OCI-LY1 (cell line): Measurements from ENCODE around the gene PPP1R12A.

ENCODE experiments used
- H2AFZ ChIP-seq: fragments of 200-600 bp; sonication (generic), shearing (Covaris generic); 2 replicates; pipeline ENCODE4 v1.6.0; 2014; ENCODE audit warnings: antibody characterized with exemption, mild to moderate bottlenecking, low read length
- H3F3A ChIP-seq: fragments of 200-600 bp; sonication (generic), shearing (Covaris generic); 2 replicates; pipeline ENCODE4 v1.6.0; 2014; ENCODE audit warnings: mild to moderate bottlenecking, antibody characterized with exemption, low read length, moderate library complexity; ENCODE audit not compliant: insufficient read depth
- H3K27ac ChIP-seq: fragments of 200-600 bp; sonication (generic); 2 replicates; pipeline ENCODE4 v1.5.1; 2014; ENCODE audit warnings: low read length, mixed run types, mild to moderate bottlenecking, low read depth; ENCODE audit not compliant: poor library complexity, severe bottlenecking
- H3K27me3 ChIP-seq: fragments of 200-600 bp; sonication (generic); 2 replicates; pipeline ENCODE4 v1.6.0; 2014; ENCODE audit warnings: antibody characterized with exemption, mild to moderate bottlenecking, low read length, moderate library complexity; ENCODE audit not compliant: insufficient read depth
- H3K36me3 ChIP-seq: fragments of 200-600 bp; sonication (generic); 2 replicates; pipeline ENCODE4 v1.6.1; 2014; ENCODE audit warnings: mild to moderate bottlenecking, antibody characterized with exemption, low read length, moderate library complexity, mixed read lengths; ENCODE audit not compliant: insufficient read depth
- H3K4me1 ChIP-seq: fragments of 200-600 bp; sonication (generic); 2 replicates; pipeline ENCODE4 v1.5.1; 2014; ENCODE audit warnings: mild to moderate bottlenecking, low read length, moderate library complexity; ENCODE audit not compliant: insufficient read depth, severe bottlenecking
- H3K4me2 ChIP-seq: fragments of 200-600 bp; sonication (generic), shearing (Covaris generic); 2 replicates; pipeline ENCODE4 v1.6.1; 2014; ENCODE audit warnings: low read length
- H3K4me3 ChIP-seq: fragments of 200-600 bp; sonication (generic); 2 replicates; pipeline ENCODE4 v1.5.1; 2014; ENCODE audit warnings: low read length, low read depth, mild to moderate bottlenecking, mixed read lengths; ENCODE audit not compliant: poor library complexity, severe bottlenecking
- H3K79me2 ChIP-seq: fragments of 200-600 bp; shearing (Covaris generic); 2 replicates; pipeline ENCODE4 v1.6.1; 2016; ENCODE audit warnings: mixed run types, low read length, mixed read lengths; ENCODE audit not compliant: insufficient read depth
- H3K9ac ChIP-seq: fragments of 200-600 bp; sonication (generic), shearing (Covaris generic); 2 replicates; pipeline ENCODE4 v1.6.1; 2014; ENCODE audit warnings: mild to moderate bottlenecking, low read length, mixed read lengths
- H3K9me2 ChIP-seq: fragments of 200-600 bp; sonication (generic), shearing (Covaris generic); 2 replicates; pipeline ENCODE4 v1.6.1; 2014; ENCODE audit warnings: low read depth, mild to moderate bottlenecking, low read length, mixed read lengths
- H3K9me3 ChIP-seq: fragments of 200-600 bp; shearing (Covaris generic); 2 replicates; pipeline ENCODE4 v1.6.1; 2014; ENCODE audit warnings: low read length, mixed read lengths
- H4K20me1 ChIP-seq: fragments of 200-600 bp; sonication (generic), shearing (Covaris generic); 2 replicates; pipeline ENCODE4 v1.6.0; 2016; ENCODE audit warnings: mild to moderate bottlenecking, low read length; ENCODE audit not compliant: insufficient read depth
- EZH2 ChIP-seq: fragments of 200-600 bp; sonication (generic), shearing (Covaris generic); IDR thresholded peaks from 2 replicates; pipeline ENCODE4 v1.8.0; 2017; ENCODE audit warnings: borderline replicate concordance, mixed run types, mild to moderate bottlenecking, antibody characterized with exemption, low read length, moderate library complexity, mixed read lengths
- TF ChIP-seq, protein P1 (sequence below): fragments of 200-600 bp; sonication (generic), shearing (Covaris generic); IDR thresholded peaks from 2 replicates; pipeline ENCODE4 v1.5.1; 2017; ENCODE audit warnings: mild to moderate bottlenecking, antibody characterized with exemption, low read length, moderate library complexity, mixed read lengths

PPP1R12A gene

DNA sequence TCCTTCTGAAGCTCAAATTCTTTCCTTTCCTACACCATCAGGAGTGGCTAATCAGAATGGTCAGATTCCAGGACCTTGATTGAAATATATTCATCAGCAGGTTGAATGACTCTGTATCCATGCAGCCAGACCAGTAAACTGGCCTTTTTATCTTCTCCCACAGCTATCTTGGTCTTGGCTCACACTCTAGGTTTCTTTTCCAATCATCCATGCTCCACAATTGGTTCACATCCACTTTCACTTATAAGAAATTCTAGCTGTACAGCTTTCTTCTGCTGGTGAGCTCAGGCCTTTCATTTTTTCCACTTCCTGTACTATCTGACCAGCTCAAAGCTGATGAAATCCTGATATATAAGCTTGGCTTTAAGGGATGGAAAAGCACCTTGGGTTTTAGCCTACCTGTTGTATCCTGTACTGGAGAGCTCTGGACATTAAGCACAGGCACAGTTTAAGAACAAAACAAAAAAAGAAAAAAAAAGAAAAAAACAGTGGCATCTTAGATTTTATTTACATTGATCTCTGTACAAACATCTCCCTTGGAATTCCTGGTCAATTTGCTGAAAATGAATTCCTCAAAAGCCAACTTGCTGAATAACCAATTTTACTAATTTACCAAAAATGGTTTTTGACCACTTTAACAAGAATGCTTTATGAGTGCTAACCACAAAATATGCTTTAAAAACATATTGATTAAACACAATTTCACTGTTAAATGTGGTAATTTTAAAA, 152.6 kb downstream of the PPP1R12A start:
- Histone ChIP-seq H3K4me3 (no peak overlapping the region), H3K27me3 (no peaks in the 10 kb centered on the region), H4K20me1 (no peaks in the 10 kb centered on the region), H3K9me2 (no peaks in the 10 kb centered on the region), H3K36me3 (peaks cover 43% of the 10 kb centered on the region), H3F3A (no peaks in the 10 kb centered on the region), H3K4me1 (no peaks in the 10 kb centered on the region), H3K9ac (no peak overlapping the region), H3K27ac (no peak overlapping the region), H2AFZ (no peak overlapping the region), H3K9me3 (no peaks in the 10 kb centered on the region), H3K4me2 (no peak overlapping the region), H3K79me2 (no peaks in the 10 kb centered on the region)
- no peak for TF ChIP-seq EZH2
- TF ChIP-seq, protein P1, sequence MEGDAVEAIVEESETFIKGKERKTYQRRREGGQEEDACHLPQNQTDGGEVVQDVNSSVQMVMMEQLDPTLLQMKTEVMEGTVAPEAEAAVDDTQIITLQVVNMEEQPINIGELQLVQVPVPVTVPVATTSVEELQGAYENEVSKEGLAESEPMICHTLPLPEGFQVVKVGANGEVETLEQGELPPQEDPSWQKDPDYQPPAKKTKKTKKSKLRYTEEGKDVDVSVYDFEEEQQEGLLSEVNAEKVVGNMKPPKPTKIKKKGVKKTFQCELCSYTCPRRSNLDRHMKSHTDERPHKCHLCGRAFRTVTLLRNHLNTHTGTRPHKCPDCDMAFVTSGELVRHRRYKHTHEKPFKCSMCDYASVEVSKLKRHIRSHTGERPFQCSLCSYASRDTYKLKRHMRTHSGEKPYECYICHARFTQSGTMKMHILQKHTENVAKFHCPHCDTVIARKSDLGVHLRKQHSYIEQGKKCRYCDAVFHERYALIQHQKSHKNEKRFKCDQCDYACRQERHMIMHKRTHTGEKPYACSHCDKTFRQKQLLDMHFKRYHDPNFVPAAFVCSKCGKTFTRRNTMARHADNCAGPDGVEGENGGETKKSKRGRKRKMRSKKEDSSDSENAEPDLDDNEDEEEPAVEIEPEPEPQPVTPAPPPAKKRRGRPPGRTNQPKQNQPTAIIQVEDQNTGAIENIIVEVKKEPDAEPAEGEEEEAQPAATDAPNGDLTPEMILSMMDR: no peak

DNA sequence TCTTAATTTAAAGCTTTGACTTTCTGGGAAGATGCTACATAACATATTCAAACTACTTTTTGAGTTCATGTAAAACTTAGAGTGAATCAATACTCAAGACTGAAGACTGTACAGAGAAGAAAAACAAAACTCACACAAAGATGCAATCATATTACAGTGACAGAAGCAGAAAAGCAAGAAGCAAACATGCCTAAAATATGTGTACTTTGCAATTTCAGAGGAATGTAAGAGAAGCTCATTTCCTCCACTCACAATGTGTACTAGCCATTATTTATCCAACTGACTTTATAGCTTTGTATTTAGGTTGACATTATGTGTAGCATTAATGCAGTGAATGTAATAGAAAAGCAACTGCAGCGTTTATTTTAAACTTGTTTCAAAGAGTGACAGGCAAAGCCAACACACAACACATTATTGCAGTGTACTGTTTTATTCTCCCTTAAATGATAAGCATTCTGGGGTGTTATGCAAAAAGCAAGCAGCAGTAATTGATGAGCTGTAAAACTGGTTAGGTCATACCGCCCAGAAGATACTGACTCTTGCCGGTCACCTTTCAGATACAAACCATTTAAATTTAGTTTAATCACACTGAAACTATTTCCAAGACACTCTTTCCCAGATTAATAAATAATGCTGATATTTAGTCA, 156.0 kb downstream of the PPP1R12A start:
- Histone ChIP-seq H3K27me3 (no peaks in the 10 kb centered on the region), H3K9me2 (no peaks in the 10 kb centered on the region), H3K4me3 (no peak overlapping the region), H3K4me1 (no peaks in the 10 kb centered on the region), H4K20me1 (no peaks in the 10 kb centered on the region; the same call in 1 of the 2 replicates), H3K27ac (no peak overlapping the region), H2AFZ (no peak overlapping the region), H3K79me2 (no peaks in the 10 kb centered on the region), H3K36me3 (peaks cover 37% of the 10 kb centered on the region; the same call in 1 of the 2 replicates), H3F3A (no peaks in the 10 kb centered on the region), H3K9ac (no peak overlapping the region), H3K4me2 (no peak overlapping the region), H3K9me3 (no peaks in the 10 kb centered on the region)
- no peak for TF ChIP-seq EZH2

DNA sequence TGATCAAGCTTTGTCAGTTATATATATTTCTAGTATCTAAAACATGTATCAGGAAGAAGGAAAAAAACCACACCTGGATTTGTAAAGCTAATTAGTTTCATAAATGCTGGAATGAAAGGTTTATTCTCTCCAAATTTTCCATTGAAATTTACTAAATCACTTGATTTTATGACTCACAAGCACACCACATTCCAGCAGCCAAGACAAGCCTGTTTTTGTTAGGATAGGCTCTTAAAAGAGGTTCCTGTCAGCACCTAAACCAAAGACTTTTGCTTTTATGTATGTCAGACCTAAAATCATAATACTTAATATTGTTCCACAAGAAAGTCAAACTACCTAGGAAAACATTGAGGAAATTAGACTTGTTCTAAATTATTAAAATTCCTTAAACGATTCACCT, 158.8 kb downstream of the PPP1R12A start:
- Histone ChIP-seq H2AFZ (no peak overlapping the region), H3K9me3 (no peaks in the 10 kb centered on the region), H3K27me3 (no peaks in the 10 kb centered on the region), H3K79me2 (no peaks in the 10 kb centered on the region), H3K27ac (no peak overlapping the region), H3K4me1 (no peaks in the 10 kb centered on the region), H3K36me3 (peaks cover 28% of the 10 kb centered on the region; the same call in 1 of the 2 replicates), H4K20me1 (no peaks in the 10 kb centered on the region; the same call in 1 of the 2 replicates), H3K9me2 (no peaks in the 10 kb centered on the region), H3K4me3 (no peak overlapping the region), H3F3A (no peaks in the 10 kb centered on the region), H3K4me2 (no peak overlapping the region), H3K9ac (no peak overlapping the region)
- TF ChIP-seq, protein P1: no peak
- no peak for TF ChIP-seq EZH2
